CD4-positive, alpha-beta T cell treated with Interleukin-2 at 100 ng/mL for 4 hours (primary cell): Measurements from ENCODE around the gene CHL1.

Experiments used
- DNase-seq: peaks from one replicate; pipeline ENCODE4 v3.0.0-alpha.2; 2020; ENCODE audit warnings: low spot score

CHL1 gene

DNA sequence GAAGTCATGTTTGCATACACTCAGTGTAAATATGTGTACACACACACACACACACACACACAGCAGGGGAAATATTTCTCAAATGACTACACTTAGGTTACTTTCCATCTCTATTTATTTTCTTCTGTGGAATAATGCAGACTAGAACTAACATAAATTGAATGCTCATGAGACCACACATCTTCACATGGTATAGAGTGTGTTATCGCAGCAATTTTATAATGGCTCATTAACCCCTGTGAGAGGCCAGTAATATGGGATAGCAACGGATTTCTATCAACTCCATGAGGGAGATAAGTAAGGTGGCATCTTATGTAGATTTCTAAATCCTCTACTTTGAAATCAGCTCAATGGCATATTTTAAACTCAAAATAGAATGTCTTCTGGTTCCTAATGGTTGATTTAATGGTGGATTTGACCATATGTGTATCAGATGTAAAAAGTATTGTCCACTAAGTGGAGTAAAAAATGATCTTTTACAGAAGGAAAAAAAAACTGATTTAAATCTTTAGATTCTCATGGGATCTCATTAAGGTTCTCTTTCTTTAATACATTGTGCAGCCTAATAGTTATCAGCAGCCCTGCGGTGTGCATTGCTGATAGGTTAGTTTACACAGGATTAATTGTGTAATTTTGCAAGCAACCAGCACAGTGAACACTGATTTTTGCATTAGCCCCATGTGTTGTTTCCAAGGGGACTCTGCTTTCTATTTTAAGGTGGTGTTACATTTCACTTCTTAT is 32.0 kb downstream of the CHL1 start:
- DNase-seq, result no peak

DNA sequence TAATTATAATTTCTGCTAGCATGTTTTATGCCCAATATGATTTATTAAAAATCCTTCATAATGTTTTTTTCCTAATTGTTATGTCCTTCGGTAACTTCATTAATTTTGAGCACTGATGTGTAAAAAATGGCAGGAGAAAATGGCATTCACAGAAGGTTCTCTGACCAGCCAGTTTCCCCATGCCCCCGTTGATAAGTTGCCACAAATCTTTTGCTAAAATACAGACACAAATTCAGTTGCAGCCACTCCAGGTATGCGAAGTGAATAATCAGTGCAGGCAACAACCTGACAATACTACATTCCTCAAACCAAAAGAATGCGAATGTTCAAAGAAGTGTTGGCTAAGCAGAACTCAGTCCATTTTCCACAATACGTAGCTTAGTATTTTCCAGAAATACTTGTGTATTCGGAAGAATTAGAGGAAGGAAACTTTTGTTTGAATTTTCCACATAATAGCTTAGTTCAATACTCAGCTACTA is 32.7 kb downstream of the CHL1 start:
- DNase-seq, result no peak

DNA sequence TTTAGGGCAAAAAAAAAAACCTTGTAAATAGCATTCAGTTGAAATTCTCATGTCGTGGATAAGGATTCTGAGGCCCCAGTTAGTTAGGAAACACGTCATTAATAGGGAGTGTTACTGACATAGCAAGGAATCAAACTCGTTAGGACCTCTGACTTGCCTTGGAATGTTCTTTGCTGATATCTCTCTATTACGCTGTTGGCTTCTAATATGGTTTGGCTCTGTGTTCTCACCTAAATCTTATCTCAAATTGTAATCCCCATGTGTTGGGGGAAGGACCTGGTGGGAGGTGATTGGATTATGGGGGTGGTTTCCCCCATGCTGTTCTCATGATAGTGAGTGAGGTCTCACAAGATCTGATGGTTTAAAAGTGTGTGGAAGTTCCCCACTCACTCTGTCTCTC is 40.3 kb downstream of the CHL1 start:
- no peak for DNase-seq

DNA sequence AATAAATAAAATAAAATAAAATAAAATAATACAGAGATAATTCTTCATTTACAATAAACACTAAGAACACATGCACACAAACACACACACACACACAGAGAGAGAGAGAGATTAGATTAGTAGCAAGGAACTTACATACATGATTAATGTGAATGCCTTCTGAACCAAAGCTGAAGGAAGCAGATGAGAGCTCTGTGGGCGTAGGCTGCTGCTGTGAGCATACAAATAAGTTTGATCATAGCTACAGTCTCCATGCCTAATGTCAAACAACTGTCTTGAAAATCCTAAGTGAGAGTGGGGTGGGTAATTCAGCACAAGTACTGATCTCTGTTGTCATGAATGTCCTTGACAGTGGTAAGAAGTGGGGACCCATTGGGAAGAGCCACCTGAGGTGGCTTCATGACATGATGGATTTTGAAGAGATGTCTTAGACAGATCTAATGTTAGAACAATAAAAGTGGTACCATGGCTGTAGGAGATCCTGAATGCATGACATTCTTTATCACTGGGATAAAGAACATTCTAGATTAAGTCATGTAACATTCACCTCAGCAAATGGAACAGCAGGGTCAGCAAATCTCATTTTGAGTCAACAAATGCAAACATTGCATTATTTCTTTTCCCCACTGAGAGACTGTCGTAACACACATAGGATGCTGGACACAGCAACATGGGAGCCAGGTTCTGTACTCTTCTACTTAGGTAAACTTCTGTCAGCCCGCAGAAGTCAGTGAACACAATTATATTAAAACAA is 46.2 kb downstream of the CHL1 start:
- DNase-seq, result no peak

DNA sequence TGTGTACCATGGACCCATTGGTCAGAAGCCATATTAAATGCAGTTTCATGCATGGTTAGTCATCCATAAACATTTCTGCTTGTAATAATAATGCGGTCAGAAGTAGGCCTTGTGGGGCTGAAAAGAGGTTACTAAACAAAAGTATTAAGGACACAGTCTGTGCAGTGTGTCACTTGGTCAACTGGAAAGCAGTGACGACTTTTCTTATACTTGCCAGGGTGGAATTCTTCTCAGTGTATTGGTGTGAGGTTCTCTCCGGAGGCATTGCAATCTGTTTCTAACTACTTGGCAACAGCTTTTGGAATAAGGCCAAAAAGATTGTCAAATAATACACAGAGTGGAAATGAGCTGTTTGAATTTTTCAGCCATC is 46.8 kb downstream of the CHL1 start:
- no peak for DNase-seq

DNA sequence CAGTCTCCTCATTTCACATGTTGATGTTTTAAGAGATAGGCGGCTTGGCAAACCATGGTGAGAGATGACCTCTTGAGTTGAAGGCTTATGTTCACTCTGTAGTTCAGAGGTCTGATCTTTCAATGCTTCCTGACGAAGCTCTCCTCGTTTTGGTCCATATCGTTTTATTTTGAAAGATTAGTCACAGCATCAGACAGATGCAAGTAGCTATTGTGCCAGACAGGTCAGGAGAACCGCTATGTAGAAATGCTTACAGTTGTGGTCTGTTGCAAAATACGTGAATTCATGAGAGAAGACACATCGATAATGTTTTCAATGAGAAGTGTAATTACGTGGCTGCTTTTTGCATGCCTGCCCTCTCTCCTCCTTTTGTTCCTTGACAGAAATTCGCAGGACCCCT is 47.5 kb downstream of the CHL1 start:
- no peak for DNase-seq

DNA sequence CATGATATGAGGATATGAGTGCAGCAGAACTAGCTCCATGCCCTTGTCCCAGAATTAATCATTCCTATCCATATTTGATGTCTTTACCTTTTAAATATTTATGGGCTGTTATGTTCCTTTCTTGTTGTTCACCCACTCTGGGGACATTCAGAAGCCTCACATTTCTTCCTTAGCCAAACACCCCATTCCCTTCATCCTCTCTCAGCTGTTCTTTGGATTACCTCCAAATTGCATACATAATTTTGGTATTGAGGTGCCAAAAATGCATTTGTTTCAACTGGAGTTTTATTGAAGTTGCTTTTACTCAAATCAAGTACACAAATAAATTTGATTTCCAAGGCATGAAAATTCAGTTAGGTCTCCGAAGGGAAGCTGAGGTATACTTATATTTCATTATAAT is 51.4 kb downstream of the CHL1 start:
- no peak for DNase-seq

DNA sequence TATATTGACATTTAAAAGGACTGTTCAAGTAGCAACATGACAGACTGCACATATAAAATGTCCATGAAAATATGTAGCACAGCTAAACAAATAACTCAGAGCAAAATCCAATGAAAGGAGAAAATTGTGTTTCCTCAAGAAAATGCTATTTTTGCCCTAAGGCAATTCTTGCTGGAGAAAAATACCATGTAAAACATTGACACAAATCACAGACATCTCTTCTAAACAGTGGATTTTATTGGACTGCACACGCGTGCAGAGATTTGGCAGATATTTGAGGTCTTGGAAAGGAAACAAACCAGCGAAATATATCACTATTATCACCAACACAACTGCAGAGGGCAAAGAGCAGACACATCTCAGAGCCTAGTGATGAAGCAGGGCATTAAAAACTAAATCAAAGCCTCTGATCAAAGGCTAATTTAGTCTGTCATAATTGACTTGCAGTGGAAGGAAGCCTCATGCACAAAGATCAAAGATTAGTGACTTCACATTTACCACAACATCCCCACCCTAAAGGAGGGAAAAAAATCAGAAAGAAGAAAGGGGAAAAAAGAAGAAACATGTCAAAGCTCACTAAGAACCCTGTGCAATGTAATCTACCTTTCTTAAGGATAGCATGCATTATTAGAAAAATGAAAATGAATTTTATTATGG is 52.4 kb downstream of the CHL1 start:
- DNase-seq, result no peak

DNA sequence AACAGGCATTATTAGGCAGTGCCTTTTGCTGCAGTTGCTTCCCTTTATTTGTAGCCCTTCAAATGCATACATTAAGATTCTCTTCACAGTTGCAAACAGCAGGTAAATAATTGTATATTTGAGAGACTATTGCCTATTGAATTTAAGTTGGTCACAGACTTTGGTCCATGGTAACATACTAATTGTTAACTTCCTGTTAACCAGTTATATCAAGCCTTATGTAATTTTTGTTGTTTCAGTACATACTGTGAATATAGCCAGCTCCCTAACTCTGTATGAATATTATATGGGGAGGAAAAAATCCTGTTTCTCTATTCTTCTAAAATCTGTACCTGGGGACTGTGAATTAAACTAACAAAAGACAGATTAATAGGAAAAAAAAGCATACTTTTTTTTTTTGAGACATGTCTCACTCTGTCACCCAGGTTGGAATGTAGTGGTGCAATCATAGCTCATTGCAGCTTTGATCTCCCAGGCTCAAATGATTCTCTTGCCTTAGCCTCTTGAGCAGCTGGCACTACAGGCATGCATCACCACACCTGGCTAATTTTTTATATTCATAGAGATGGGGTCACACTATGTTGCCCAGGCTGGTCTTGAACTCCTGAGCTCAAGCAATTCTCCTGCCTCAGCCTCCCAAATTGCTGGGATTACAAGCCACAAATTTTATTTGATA is 53.2 kb downstream of the CHL1 start:
- no peak for DNase-seq

DNA sequence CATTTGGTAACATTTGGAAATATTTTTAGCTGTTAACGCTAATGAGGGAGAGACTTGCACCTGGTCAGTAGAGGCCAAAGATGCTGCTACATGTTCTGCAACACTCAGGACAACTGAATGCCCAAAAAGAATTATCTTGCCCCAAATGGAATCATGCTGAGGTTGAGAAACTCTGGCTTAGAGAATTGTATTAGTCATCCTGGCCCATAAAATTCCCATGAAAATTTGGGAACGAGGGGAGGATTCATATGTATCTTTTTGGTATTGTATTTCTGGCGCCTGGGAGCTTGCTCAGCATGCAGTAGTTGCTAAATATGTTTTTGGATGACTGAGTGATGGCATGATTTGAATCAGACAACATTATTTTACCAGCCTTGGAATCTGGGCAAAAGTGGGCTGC is 59.9 kb downstream of the CHL1 start:
- DNase-seq, result no peak

DNA sequence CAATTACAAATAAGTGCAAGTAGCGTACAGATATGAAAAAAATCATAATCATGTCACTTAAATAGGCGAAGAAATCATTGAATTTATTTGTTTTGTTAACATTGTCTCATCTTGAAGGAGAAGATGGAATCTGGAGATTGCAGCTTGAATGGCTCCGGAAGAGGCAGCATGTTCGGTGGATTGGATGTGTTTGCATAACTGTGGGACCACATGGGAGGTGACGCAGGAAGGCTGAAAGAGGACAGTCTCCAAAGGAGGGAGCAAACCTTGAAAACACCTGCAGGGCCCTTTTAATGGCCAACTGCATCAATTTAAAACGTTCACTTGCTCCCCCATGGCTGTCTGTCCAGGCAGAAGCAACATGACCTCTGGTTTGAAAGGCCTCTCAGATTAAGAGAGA is 61.3 kb downstream of the CHL1 start:
- DNase-seq, result no peak

DNA sequence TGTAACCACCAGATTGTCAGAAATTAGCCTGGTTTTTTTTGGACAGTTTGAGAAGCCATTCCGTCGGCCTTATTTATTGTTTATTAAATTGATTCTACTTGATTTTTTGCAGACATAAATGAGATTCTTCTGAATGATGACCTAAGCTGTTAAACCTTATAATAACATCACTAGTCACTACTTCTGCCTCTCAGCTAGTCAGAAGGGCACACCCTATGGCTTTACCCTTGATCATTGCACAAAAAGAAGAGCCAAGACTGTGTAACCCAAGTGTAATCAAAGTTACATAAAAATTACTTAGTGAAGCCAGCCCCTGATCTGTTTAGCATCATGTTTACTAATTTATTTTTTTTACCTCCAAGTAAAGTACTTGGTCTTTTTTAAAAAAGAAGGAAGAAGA is 64.3 kb downstream of the CHL1 start:
- no peak for DNase-seq

DNA sequence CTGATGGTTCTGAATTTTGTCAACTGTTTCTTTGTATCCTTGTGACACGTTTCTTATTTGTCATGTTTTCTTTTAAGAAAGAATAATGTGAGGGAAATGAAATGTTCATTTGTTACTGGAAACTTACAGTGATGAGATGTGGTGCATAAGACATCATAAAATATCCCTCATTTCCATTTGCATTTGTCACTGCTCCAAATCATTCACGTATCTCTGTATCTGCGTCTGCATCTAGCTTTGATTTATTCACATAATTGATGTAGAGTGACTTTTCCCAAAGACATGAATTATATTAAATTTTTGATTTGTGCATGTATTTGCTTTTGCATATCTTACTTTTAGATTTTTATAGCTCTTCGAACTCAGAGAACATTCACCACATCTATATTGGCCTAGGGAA is 66.8 kb downstream of the CHL1 start:
- DNase-seq, result no peak

DNA sequence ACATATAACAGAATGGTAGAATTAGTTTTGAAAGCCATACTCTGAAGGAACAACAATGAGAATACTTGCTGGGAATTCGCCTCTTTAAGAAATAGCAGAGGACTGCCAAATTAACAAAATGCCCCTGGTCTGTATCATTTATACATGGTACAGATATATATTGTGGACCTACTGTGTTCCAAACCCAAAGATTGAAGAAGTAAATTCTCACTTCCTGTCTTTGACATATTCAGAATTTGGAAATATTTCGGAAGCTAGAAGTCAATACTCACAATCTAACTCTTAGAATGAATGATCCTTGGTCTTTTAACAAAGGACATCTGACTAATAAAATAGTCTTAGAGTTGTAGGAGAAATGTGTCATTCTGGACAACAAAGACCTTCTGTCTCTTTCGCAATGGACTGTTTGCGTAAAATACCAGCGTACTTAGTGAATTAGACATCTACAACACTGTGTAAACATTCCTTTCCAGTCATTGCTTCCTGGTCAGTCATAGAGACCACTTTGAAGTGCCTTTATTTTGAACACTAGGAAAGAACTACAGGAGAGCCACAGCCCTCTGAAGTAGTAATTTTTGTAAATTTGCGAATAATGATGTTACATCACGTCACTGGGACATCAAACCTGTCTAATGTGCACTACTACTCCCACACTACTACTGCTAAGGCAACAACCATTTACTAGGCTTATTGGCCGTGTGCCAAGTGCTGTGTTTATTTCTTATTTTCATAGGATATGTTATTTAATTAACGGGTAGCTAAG is 68.0 kb downstream of the CHL1 start:
- no peak for DNase-seq

DNA sequence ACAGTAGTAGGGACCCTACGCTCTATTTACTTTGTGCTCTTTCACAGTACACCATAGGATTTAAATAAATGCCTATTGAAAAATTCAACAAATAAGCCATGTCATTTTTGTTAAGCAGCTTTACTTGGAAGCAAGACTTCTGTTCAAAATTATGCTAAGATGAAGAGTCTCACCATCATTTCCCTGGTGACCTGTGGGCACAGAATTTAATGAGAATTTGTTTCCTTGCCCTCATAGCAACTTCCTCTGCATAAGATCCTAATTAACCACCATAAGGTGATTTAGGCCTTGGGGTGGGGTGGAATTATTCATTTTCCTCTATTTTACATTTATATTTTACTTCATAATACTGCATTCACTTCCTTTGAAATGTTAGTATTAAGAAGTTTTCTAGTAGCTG is 70.5 kb downstream of the CHL1 start:
- no peak for DNase-seq

DNA sequence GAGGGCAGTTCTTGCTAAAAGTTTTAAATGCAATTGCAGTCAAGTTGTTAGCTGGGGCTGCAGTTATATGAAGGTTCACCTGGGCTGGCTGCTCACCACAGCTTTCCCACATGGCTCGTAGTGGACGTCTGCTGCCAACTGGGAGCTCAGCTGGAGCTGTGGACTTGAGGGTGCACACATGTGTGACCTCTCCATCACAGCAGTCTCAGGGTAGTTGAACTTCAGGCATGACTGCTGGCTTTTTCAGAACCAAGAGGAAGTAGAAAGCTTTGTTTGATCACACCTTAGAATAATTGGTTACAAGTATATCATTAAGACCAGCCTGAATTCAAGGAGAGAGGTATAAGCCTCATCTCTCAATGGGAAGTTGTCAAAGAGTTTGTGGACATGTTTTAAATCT is 74.1 kb downstream of the CHL1 start:
- no peak for DNase-seq

DNA sequence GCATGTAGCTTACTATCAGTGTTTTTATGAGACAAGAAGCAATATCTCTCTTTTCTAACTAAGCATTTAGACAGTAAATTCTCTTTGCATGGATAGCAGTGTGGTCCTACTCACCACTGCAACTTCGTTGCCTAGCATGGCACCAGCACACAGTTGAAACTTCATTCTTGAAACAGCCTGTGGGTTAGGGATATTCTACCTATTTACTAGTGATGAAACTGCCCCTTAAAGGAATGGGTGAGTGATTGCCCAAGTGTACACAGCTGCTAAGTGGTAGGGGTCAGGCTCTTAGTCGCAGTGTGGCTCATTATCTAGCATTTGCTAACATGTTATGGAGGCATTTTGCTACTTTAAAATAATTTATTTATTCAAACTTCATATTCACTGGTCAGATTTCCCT is 78.4 kb downstream of the CHL1 start:
- DNase-seq, result no peak

DNA sequence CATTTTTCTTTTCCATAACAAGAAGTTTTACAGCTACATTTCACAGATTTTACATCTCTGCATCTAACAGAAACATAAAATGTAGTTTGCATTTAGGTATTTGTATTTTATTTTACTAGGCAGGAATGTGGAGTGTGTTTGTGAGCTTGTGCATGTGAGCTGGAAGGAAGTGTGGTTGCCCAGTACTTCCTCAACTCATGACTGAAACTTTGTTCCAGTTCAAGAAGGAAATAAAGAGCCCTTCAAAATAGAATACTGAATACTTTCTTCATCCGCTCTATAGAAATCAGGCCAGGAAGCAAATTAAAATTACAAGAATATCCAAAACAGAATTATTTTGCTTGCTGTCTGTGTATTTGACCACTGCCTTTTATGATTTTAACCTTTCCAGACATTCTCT is 81.3 kb downstream of the CHL1 start:
- DNase-seq, result no peak

DNA sequence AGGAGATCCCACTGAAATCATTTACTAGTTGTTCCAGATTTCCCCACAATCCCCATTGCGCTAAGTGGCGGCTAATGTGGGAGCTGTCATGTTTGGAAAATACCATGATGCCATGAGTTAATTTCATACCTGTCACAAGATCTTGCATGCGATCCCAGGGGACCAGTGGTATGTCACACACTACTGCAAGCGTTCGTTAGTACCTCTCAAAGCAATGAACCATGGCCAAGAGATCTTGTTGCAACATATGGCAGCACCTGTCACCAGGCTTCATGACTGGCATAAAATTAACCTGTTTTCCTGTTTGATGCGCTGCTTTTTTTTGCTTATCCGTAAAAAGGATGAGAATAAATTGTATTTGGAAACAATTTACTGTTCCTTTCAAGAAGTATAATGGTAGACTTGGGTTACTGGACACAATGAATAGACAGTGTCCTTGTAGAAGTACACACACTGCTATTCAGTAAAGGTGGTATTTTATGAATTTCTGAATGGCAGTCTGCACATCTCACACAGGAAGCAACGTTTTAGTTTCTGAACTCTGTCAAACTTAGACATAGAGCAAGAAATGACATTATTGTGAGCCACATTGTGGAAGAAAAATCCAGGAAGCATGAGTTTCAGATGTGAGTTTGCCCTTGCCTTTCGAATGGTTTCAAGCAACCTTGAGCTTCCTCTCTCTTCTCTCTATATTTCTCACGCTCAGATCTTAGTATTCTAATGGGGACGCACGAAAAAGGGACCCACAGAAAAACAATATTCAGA is 81.9 kb downstream of the CHL1 start:
- no peak for DNase-seq

DNA sequence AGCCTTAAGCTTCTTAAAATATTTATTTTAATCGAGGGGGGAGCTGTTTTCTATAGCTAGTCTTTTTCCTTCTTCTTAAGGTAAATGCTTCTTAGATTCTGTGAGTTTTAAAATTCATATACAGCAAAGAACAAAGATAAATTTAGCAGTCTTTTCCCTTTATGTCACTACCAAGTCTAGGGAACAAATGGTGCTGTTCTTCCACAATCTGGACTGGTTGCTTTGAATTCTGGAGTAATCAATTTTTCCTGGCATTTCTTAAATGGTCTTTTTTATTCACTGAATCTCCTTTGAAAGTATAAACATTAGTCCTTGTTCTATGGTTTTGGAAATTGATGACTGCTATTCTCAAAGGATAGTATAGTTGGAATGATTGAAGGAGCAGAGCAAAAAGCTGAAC is 82.8 kb downstream of the CHL1 start:
- DNase-seq, result no peak

DNA sequence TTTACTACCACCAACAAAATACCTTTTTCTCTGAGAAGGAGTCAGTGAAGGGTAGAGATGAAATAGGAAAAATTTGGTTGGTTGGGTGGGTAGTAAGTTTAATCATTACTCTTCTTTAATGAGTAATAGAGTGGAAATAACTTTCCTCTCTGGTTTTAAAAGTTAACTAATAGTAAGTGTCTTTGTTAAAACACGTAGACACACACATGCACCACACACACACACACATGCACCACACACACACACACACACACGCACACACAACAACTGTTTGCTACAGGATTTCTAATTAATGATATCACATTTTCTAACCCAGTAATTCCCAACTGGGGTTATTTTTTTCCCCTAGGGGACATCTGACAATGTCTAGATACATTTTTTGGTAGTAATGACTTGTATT is 84.1 kb downstream of the CHL1 start:
- no peak for DNase-seq
